Endothelial cell (in vitro differentiated cells): ENCODE data around the gene SLC16A14. TPM values are rescaled to one million over a fixed set of nuclear protein-coding genes. Genes with fewer than 3 reads are reported as not detected.

Experiments used
- DNase-seq: peaks from one replicate; pipeline ENCODE4 v3.0.0; 2021; ENCODE audit warnings: low spot score
- H3K27ac Mint-ChIP-seq: one replicate; pipeline ENCODE4 v1.8.0; 2021; ENCODE audit warnings: mixed read lengths, inconsistent platforms; ENCODE audit not compliant: unreplicated experiment
- H3K27me3 Mint-ChIP-seq: one replicate; pipeline ENCODE4 v1.8.0; 2021; ENCODE audit warnings: mild to moderate bottlenecking, moderate library complexity, mixed read lengths, inconsistent platforms; ENCODE audit not compliant: unreplicated experiment
- H3K36me3 Mint-ChIP-seq: one replicate; pipeline ENCODE4 v1.8.0; 2021; ENCODE audit warnings: mild to moderate bottlenecking, low read depth, mixed read lengths, inconsistent platforms; ENCODE audit not compliant: unreplicated experiment
- H3K4me1 Mint-ChIP-seq: one replicate; pipeline ENCODE4 v1.8.0; 2021; ENCODE audit warnings: mild to moderate bottlenecking, mixed read lengths, inconsistent platforms; ENCODE audit not compliant: unreplicated experiment
- H3K4me3 Mint-ChIP-seq: one replicate; pipeline ENCODE4 v1.8.0; 2021; ENCODE audit warnings: mild to moderate bottlenecking, mixed read lengths, inconsistent platforms; ENCODE audit not compliant: unreplicated experiment
- H3K9me3 Mint-ChIP-seq: one replicate; pipeline ENCODE4 v1.8.0; 2021; ENCODE audit warnings: mixed read lengths, inconsistent platforms; ENCODE audit not compliant: unreplicated experiment
- total RNA-seq: library from RNA; stranded (reverse); fragmentation: NEBNext Ultra II Directional; extraction: Animal tissue kit (Norgen Biotek cat#: 25700); gene quantifications from one replicate; pipeline ENCODE4 v1.2.1, GENCODE V29; 2021; ENCODE audit not compliant: unreplicated experiment
- TF ChIP-seq, protein P1 (sequence below): fragments of 200-600 bp; sonication (generic); IDR thresholded peaks from one replicate; pipeline ENCODE4 v1.5.0; 2021; ENCODE audit warnings: antibody characterized with exemption; ENCODE audit not compliant: unreplicated experiment

SLC16A14 gene
- total RNA-seq, 1 donor from 2014 or later, result 0.18 TPM

DNA sequence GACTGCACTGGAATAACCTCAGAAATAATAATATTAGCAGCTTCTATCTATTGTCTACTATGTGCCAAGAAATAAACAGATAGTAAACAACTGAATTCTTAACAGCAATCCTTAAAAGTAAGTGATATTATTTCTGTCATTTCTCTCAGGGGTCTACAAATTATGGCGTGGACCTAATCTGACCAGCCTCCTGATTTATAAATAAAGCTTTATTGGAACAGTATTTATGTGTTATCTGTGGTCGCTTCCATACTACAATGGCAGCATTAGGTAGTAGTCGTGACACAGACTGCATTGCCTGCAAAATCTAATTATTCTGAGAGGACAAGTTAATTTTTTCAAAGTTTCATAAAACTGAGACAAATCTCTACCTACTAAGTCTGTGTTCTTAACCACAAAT, 49.0 kb downstream of the SLC16A14 start:
- peaks cover 5% of the 10 kb centered on the region for H3K27me3 Mint-ChIP-seq
- no peak overlapping the region for H3K4me3 Mint-ChIP-seq
- no peak for DNase-seq
- H3K36me3 Mint-ChIP-seq, result no peaks in the 10 kb centered on the region
- H3K27ac Mint-ChIP-seq, result no peak overlapping the region
- no peaks in the 10 kb centered on the region for H3K9me3 Mint-ChIP-seq
- TF ChIP-seq, protein P1, sequence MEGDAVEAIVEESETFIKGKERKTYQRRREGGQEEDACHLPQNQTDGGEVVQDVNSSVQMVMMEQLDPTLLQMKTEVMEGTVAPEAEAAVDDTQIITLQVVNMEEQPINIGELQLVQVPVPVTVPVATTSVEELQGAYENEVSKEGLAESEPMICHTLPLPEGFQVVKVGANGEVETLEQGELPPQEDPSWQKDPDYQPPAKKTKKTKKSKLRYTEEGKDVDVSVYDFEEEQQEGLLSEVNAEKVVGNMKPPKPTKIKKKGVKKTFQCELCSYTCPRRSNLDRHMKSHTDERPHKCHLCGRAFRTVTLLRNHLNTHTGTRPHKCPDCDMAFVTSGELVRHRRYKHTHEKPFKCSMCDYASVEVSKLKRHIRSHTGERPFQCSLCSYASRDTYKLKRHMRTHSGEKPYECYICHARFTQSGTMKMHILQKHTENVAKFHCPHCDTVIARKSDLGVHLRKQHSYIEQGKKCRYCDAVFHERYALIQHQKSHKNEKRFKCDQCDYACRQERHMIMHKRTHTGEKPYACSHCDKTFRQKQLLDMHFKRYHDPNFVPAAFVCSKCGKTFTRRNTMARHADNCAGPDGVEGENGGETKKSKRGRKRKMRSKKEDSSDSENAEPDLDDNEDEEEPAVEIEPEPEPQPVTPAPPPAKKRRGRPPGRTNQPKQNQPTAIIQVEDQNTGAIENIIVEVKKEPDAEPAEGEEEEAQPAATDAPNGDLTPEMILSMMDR, result no peak
- H3K4me1 Mint-ChIP-seq, result no peaks in the 10 kb centered on the region

DNA sequence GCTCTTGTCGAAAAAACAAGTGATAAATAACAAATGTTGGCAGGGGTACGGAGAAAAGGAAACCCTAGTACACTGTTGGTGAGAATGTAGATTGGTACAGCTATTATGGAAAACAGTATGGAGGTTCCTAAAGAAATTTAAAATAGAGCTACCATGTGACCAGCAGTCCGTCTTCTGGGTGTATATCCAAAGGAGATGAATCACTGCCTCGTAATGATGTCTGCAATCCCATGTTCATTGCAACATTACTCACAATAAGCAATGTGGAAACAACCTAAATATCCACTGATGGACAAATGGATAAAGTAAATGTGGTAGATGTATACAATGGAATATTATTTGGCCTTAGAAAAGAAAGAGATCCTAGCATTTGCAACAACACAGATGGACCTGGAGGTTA, 50.6 kb downstream of the SLC16A14 start:
- Mint-ChIP-seq H3K27ac (no peak overlapping the region), H3K9me3 (no peaks in the 10 kb centered on the region), H3K4me1 (no peaks in the 10 kb centered on the region), H3K36me3 (no peaks in the 10 kb centered on the region), H3K4me3 (no peak overlapping the region), H3K27me3 (peaks cover 3% of the 10 kb centered on the region)
- DNase-seq, result no peak
- TF ChIP-seq, protein P1, result no peak

DNA sequence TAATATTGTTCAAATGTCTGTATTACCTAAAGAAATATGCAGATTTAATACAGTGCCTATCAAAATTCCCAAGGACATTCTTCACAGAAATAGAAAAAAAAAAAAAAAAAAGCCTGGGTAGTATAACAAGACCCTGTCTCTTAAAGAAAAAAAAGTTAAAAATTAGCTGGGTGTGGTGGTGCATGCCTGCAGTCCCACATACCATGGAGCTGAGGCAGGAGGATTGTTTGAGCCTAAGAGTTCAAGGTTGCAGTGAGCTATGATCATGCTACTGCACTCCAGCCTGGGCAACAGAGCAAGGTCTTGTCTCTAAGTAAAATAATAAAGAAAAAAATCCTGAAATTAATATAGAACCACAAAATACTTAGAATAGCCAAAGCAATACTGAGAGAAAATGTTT, 51.9 kb downstream of the SLC16A14 start:
- Mint-ChIP-seq H3K4me3 (no peak overlapping the region), H3K9me3 (no peaks in the 10 kb centered on the region), H3K36me3 (no peaks in the 10 kb centered on the region), H3K4me1 (no peaks in the 10 kb centered on the region), H3K27me3 (peaks cover 2% of the 10 kb centered on the region), H3K27ac (no peak overlapping the region)
- TF ChIP-seq, protein P1, result no peak
- no peak for DNase-seq

DNA sequence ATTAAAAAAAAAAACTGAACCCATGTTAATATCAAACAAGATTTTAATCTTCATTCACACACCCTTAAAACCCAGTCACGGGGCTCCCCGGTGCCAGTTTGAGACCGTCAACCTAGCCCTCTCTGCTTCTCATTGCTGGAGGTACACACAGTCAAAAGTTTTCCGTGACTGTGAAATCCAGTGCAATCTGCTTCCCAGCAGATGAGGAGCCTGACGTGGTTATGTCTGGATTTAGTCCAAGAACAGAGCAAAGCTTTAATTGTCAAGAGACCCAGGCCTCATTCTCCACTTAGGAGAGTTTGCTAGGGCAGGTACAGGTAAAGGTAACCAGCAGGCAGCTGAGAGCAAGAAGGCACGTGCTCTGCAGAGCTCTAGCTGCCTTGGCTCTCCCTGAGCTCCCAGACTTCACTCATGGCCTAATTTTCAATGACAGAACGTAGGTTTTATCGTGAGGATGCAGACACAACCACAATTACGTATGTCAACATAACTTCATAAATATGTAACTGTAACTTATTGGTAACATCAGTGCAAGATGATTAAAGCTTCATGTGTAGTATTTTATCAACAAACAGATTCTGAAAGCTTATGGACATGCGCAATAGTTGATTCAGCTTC, 56.3 kb downstream of the SLC16A14 start:
- DNase-seq, result no peak
- Mint-ChIP-seq H3K36me3 (no peaks in the 10 kb centered on the region), H3K27me3 (no peaks in the 10 kb centered on the region), H3K4me1 (peaks cover 2% of the 10 kb centered on the region), H3K4me3 (no peak overlapping the region), H3K9me3 (no peaks in the 10 kb centered on the region), H3K27ac (no peak overlapping the region)
- TF ChIP-seq, protein P1, result no peak

DNA sequence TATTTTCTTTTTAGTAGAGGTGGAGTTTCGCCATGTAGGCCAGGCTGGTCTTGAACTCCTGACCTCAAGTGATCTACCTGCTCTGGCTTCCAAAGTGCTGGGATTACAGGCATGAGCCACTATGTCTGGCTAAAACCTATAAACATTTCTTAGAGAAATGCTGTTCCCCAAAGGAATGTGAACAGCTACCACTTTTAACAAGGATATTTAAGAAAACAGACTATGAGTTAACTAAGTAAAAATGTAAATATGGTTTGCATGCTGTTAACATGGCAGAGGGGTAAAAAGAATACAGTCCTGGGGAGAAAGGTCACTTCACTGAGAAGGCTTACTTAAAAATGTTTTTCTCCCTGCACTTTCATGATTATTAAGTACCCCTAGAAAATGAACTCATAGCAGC, 57.1 kb downstream of the SLC16A14 start:
- Mint-ChIP-seq H3K4me3 (no peak overlapping the region), H3K4me1 (peaks cover 2% of the 10 kb centered on the region), H3K27ac (no peak overlapping the region), H3K9me3 (no peaks in the 10 kb centered on the region), H3K36me3 (no peaks in the 10 kb centered on the region), H3K27me3 (no peaks in the 10 kb centered on the region)
- TF ChIP-seq, protein P1, result no peak
- no peak for DNase-seq
